HG02610 (cell line): ENCODE measurements around the gene GRIK3.

Experiments
- ATAC-seq: cut with Tn5 transposase; IDR thresholded peaks from one replicate; pipeline ENCODE4 v1.9.1; 2021; ENCODE audit warnings: mild to moderate bottlenecking, moderate library complexity; ENCODE audit not compliant: unreplicated experiment

GRIK3 gene

DNA sequence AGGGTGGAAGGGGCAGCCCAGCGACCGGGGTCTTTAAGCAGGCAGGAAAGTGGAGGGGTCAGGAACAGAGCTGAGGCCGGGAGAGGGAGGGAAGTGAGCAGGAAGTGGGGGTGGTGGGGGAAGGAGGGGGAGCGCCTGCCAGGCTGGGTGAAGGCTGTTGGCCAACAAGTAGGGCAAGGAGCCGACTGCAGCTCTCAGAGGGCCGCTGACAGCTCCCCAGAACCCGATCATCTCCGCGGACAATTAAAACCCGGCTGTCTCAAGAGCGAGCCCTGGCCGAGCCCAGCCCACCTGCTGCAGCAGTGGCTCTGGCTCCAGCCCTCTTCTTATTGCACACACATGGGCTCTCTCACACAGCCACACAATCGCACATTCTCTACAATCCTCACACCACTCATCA, 51.6 kb downstream of the GRIK3 start:
- no peak for ATAC-seq

- ATAC-seq = no peak
These were observed 52.3 kb downstream of the GRIK3 start for GRCh38 chr1:36981771-36982622.

DNA sequence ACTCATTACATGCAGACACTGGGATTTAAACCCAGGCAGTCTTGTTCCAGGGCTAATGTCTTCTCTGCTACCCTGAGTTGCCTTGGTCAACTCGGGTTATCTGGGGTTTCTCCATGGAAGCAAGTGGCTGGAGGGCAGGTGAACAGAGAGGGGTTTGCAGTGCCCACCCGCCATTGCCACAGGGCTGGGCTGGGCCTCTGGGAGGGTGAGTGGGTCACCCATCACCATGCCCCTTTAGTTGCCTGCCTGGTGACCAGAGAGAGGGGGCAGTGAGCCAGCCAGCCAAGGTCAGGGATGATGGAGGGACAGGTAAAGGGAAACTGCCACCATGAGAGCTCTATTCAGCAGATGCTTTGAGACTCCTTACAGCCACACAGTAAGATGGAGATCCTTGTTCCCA, 53.2 kb downstream of the GRIK3 start:
- ATAC-seq = no peak

GRCh38 chr1:36977731-36978406, 56.4 kb downstream of the GRIK3 start:
- no peak for ATAC-seq

GRCh38 chr1:36975642-36976041, 58.7 kb downstream of the GRIK3 start:
- no peak for ATAC-seq

DNA sequence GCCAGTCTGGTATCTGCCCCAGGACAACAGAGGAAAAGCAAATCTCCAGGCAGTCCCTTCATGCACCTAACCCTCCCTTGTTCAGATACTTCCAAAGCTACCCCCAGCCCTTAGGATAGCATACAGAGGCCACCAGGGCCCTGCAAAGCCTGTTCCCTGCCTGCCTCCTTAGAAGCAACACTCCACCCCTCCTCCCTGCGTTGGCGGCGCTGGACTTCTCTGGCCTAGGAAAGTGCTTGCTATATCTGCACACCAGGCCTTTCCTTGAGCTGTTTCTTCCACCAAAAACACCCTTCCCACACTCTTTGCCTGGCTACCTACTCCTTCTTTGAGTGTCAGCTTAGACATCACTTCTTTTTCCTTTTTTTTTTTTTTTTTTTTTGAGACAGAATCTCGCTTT, 61.3 kb downstream of the GRIK3 start:
- no peak for ATAC-seq

DNA sequence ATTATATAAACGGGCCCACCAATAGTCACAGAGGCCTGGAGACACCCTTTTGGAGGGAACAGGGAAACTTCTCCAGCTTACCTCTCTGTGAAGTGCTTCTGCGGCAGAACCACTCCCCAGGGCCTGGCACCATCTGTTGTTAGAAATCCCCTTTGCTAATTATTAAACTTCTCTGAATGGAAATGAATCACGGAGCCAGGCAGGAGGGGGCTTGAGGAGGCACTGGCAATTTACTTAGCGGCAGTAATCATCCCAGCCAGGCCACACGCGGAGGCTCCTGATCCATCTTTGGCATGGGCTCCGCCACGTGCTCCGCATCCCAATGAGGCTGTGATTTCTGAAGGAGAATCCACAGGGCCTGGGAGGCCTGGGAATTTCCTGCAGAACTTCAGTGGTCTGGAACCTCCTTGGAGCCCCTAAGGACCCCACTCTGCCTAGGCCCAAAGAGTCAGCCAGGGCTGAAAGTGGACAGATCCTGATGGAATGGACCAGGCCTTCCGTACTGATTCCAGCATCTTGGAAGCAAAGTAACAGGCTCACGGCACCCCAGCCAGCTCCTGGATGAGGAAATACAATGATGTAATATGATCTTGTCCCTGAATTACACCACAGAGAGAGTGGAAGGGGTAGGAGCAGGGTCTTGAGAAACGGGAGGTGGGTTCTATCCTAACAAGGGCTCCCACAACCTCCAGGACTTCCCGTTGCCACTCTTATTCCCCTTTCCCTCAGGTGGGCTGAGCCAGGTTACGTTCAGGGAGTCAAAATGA, 62.3 kb downstream of the GRIK3 start:
- ATAC-seq = no peak

DNA sequence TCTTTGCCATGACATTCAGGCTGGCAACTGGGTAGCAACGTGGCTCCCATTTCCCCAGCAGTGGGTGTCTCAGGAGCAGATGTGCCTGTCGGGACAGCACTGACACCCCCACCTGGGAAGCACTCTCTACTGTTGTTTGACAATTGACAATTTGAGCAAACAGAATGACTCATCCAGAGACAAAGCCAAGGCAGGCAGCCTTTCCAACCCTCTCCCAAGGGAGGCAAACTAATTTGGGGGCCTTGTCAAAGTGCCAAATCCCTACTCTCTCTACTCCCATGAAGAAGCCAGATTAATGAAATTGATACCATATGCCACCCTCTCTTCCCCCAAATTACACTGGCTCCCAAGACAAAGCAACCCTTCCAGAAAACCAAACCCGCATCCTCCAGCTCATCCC, 65.6 kb downstream of the GRIK3 start:
- ATAC-seq = no peak

GRCh38 chr1:36966242-36966641, 68.1 kb downstream of the GRIK3 start:
- ATAC-seq = no peak

DNA sequence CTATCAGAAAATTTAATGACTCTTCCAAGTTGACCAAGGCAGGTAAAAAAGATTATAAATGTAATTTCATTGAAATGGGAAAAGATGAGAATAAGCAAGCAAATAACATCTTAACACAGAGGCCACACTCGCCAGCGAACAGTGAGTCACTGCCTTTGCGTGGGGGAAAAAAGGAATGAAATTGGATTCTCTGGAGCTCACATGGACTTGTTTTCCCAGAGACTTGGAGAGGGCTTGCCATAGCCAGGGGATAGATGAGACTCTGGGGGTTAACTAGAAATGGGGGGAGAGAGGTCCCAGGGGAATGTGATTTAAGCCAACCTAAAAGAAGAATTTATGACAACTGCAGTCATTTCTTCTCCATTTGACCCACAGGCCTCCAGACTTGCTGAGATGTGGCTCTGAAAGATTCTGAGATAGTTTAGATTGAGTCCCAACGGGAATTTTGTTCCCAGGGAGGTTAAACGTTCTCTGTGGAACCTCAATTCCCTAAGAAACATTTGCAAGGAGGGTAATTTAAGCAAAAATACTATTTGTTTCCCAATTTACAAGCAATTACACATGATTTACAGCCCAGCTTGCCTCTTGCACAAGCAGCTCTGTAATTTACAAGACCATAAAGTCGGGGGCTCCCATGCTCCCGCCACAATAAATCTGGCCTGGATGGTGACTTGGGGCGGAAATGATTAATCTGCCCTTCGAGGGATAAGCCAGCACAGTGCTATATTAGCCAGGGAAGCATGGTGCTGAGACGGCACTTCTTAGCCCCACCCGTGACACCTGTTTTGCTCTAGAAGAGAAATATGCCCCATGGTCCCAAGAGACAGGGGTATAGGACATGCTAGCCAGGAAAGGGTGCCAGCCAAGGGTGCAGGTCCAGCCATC, 68.8 kb downstream of the GRIK3 start:
- ATAC-seq = no peak

DNA sequence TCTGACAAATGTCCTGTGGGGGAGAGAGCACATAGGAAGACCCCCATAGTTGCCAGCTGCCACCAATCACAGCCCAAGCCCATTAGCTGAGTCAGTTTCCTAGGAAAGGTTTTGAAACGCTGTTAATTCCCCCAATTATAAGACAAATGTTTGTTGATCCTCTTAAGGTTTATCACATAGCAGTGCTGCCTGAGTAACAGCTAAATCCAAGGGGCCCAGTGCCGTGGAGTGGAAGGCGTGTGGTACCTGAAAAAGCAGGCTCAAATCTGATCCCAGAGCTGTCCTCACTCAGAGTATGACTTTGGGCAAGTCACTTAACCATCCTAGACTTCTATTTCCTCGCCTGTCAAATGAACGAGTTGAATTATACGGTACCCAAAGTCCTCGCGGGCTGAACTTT, 69.5 kb downstream of the GRIK3 start:
- no peak for ATAC-seq

DNA sequence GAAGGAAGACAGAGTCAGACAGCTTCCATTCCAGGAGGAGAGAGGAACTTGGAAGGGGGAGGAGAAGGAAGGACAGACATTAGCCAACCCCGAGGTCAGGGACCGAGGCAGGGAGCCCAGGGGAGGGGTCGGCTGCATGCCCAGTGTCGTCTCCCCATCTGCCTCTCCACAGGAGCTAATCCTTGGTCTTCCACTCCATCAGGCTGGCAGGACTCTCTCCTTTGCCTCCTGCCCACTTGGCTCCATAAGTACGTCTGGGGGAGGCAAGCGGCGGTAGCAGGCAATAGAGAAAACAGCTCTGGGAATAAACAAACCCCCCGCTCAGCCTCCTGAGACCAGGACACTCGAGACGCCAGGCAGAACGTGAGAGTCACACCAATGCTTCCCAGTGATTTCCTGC, 71.3 kb downstream of the GRIK3 start:
- no peak for ATAC-seq

GRCh38 chr1:36961062-36961615, 73.2 kb downstream of the GRIK3 start:
- ATAC-seq = no peak

GRCh38 chr1:36956570-36956969, 77.7 kb downstream of the GRIK3 start:
- ATAC-seq = no peak

GRCh38 chr1:36955016-36955415, 79.3 kb downstream of the GRIK3 start:
- ATAC-seq = no peak

GRCh38 chr1:36953061-36953460, 81.3 kb downstream of the GRIK3 start:
- no peak for ATAC-seq

- no peak for ATAC-seq
These were observed 82.6 kb downstream of the GRIK3 start for GRCh38 chr1:36951761-36952160.

- ATAC-seq = no peak
These were observed 83.0 kb downstream of the GRIK3 start for GRCh38 chr1:36951292-36951750.

GRCh38 chr1:36950604-36951291, 83.6 kb downstream of the GRIK3 start:
- ATAC-seq = no peak

DNA sequence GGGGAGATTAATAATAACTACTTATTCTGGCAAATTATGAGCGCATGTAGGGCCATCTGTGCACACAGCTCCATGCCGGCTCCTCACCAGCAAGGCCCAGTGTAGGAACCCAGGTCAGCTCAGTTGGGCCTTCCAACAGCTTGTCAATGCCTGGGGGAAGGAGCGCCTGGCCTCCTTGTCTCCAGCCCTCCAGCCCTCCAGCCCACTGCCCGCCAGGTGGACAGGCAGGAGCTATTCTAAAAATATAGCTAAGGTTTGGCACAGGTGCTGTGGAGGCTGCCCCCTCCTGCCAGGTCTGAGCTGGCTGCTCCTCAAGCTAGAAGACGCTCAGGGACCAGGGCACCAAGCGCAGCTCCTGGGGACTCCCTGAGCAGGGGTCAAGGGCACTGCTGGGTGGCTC, 85.7 kb downstream of the GRIK3 start:
- no peak for ATAC-seq
